Gastroesophageal sphincter (tissue), 3 donors: Measurements from ENCODE around the gene ACOT11.

Experiments
- EP300 ChIP-seq: sonication (generic); formaldehyde crosslinking; IDR thresholded peaks from one replicate; pipeline ENCODE4 v1.6.1; 2017; ENCODE audit warnings: antibody characterized with exemption, mild to moderate bottlenecking
- POLR2AphosphoS5 ChIP-seq: sonication (generic); formaldehyde crosslinking; IDR thresholded peaks from one replicate; pipeline ENCODE4 v1.6.1; 2017; ENCODE audit warnings: antibody characterized with exemption
- TF ChIP-seq, protein P1 (sequence below), 4 experiments: fragments of 200-600 bp in 2 of 4; fragments of 450-650 bp in 2 of 4; sonication (generic) in 1 of 4; IDR thresholded peaks; one replicate each; pipeline ENCODE4 v1.5.1; 2017 to 2019; ENCODE audit warnings: antibody characterized with exemption in 4 of 4, mild to moderate bottlenecking in 2 of 4, moderate library complexity in 2 of 4

DNA sequence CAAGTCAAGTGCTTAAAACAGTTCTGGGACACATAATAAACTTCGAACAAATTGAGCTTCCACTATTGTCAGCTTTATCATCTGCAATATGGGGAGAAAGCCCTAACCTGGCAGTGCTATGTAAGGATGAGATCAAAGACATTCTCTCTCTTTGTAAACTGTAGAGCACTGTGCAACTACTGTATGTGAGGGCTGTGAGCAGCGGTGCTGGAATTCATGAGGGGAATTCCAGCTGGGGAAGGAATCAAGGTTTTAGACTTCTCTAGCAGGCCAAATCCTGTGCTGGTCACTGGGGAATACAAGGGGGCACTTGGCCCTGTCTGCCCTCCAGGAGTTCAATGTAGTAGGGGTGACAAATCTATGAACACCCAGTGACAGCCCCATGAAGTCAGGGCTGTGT lies 66.0 kb downstream of the ACOT11 start:
- TF ChIP-seq, protein P1, sequence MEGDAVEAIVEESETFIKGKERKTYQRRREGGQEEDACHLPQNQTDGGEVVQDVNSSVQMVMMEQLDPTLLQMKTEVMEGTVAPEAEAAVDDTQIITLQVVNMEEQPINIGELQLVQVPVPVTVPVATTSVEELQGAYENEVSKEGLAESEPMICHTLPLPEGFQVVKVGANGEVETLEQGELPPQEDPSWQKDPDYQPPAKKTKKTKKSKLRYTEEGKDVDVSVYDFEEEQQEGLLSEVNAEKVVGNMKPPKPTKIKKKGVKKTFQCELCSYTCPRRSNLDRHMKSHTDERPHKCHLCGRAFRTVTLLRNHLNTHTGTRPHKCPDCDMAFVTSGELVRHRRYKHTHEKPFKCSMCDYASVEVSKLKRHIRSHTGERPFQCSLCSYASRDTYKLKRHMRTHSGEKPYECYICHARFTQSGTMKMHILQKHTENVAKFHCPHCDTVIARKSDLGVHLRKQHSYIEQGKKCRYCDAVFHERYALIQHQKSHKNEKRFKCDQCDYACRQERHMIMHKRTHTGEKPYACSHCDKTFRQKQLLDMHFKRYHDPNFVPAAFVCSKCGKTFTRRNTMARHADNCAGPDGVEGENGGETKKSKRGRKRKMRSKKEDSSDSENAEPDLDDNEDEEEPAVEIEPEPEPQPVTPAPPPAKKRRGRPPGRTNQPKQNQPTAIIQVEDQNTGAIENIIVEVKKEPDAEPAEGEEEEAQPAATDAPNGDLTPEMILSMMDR (IDR thresholded peaks at IDR 0.05) = no peak
- TF ChIP-seq POLR2AphosphoS5 (no peak), EP300 (no peak)
